ENCODE data around the gene STARD10.
A peak's percentile ranks its signal among the peaks of the same experiment; 100 is the strongest.

The STARD10 gene

DNA sequence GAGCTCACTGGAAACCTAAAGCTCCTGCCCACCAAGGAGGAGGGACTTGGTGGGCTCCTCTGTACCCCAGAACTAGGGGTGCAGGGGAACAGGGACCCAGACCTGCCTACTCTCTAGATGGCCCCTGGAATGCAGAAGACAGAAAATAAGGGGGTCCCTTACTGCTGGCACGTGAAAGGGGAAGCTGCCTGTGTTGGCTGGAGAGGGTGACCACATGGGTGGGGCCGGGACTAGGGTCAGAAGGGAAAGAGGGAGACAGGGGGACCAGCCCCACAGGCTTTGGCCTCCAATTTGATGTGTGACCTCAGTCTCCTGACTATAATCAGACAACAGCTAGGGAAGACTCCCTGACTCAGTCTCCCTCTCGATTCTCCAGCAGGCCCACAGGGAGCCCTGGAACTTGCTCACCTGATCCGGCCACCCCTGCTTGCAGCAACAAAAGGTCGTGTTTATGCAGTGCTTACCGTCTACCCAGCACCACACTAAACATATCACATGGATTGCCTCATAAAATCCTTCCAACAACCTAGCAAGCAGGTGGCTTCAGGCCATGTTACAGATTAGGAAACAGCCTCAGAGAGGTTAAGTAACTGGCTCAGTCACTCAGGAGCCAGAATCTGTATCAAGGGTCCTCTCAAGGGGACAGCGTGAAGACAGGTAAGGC lies 51.9 kb downstream of the STARD10 start:
- TF ChIP-seq Cebpa-rat (IDR thresholded peaks at IDR 0.05): no peak
- Histone ChIP-seq H3K27ac (peak overlapping the region; percentile 57), H3K27me3 (no peaks in the 10 kb centered on the region), H3K4me2 (peak overlapping the region; percentile 82), H4K20me1 (peaks cover 79% of the 10 kb centered on the region), H3K9ac (peak overlapping the region; percentile 62), H3K4me1 (peaks cover 92% of the 10 kb centered on the region), H3K9me3 (no peaks in the 10 kb centered on the region), H3K36me3 (0 out of 2 replicates have a peak, but pooled peaks cover 4% of the 10 kb centered on the region), H3K4me3 (no peak overlapping the region)

DNA sequence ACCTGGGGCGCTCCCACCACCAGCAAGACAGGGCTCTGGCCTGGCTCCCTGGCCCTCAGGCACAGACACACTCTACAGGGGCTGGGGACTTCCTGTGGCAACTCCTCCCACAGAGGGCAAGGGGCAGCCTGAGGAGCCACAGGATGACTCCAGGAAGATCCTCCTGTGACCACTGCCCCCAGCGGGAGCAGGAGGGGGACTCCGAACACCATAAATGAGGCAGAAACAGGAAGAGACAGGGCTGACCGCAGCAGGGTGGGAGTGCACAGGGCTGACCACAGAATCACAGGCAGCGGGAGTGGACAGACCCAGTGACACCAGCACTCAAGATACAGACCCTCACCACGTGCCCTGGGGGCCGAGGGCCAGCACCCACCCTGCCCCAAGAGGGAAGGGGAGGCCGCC lies 52.4 kb downstream of the STARD10 start:
- H3K27ac ChIP-seq: peak overlapping the region; percentile 57
- peaks cover 96% of the 10 kb centered on the region for H3K4me1 ChIP-seq
- H3K9ac ChIP-seq: peak overlapping the region; percentile 62
- H3K36me3 ChIP-seq: 0 out of 2 replicates have a peak, but pooled peaks cover 4% of the 10 kb centered on the region
- no peaks in the 10 kb centered on the region for H3K27me3 ChIP-seq
- peaks cover 81% of the 10 kb centered on the region for H4K20me1 ChIP-seq
- no peak overlapping the region for H3K4me3 ChIP-seq
- no peak for TF ChIP-seq Cebpa-rat (IDR thresholded peaks at IDR 0.05)
- H3K4me2 ChIP-seq: peak overlapping the region; percentile 82
- no peaks in the 10 kb centered on the region for H3K9me3 ChIP-seq

- Histone ChIP-seq H3K4me1 (peaks cover 97% of the 10 kb centered on the region), H3K4me3 (no peak overlapping the region), H3K4me2 (peak overlapping the region; percentile 82), H3K36me3 (0 out of 2 replicates have a peak, but pooled peaks cover 4% of the 10 kb centered on the region), H3K27me3 (no peaks in the 10 kb centered on the region), H3K9me3 (no peaks in the 10 kb centered on the region), H3K9ac (peak overlapping the region; percentile 62), H3K27ac (peak overlapping the region; percentile 57), H4K20me1 (peaks cover 80% of the 10 kb centered on the region)
- no peak for TF ChIP-seq Cebpa-rat (IDR thresholded peaks at IDR 0.05)
These were observed 53.1 kb downstream of the STARD10 start for GRCh38 chr11:72740562-72741428.

DNA sequence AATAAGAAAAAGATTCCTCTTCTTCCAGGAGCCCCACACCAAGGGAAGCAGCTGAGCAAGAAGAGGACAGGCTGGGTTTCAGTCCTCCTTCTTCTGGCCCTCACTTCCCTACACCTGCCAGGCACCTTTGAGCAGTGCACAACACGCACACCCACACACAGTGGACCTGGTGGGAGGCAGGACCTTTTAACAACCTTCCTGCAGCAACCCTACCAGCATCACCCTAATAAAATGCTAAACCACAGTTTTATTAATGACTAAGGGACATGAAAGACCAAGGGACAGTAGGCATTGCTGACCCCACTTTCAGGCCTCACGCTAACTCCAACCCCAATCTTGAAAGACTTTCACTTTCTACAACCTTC lies 53.8 kb downstream of the STARD10 start:
- Histone ChIP-seq H3K27ac (peak overlapping the region; percentile 63), H3K36me3 (0 out of 2 replicates have a peak, but pooled peaks cover 4% of the 10 kb centered on the region), H3K9me3 (no peaks in the 10 kb centered on the region), H3K4me2 (peak overlapping the region; percentile 82), H3K9ac (no peak overlapping the region), H3K27me3 (no peaks in the 10 kb centered on the region), H3K4me1 (peaks cover 92% of the 10 kb centered on the region), H4K20me1 (peaks cover 74% of the 10 kb centered on the region), H3K4me3 (no peak overlapping the region)
- TF ChIP-seq Cebpa-rat (IDR thresholded peaks at IDR 0.05): no peak

GRCh38 chr11:72739240-72740059 lies 54.4 kb downstream of the STARD10 start:
- Histone ChIP-seq H3K4me2 (peak overlapping the region; percentile 82), H3K27ac (peak overlapping the region; percentile 63)

DNA sequence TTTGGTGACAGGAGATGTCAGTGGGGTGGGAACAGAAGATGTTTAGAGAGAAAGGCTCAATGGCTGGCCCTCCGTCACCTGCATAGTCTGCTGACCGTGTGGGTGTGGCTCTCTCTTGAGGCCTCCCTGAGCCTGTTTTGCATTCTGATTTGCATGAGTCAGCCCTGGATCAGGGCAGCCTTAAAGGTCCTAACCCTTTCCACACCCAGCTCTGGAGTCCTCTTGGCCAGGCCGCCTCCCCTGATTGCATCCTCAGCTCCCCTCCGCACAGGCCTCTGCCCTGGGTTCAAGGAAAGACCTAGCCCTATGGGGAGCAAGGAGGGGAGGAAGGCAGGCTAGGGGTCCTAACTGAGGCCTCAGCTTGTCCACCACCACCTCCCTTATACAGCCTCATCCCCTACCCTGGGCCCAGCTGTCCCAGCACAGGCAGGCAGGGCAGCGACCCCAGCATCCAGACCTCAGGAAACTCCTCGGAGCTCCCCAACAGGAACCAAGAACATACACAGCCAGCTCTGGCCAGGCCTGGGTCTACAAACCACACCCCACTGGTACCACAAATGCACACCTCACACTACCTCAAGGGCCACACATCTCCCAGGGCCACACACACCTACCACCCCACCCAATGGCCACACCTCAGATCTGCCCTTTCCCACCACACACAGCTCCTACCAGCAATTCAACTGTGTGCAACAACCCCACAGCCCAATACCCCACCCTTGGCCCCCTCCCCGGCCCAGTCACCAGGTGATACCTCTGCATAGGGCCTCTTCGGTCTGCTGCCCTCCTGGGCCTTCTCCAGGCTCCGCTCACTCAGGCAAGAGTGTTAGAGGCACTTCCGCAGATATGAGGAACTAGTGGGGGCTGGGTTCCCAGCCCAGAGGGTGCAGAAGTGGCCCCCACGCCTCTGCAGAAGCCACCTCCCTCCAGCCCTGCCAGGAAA lies 55.4 kb downstream of the STARD10 start:
- peak overlapping the region; percentile 82 for H3K4me2 ChIP-seq
- TF ChIP-seq Cebpa-rat (IDR thresholded peaks at IDR 0.05): no peak
- H4K20me1 ChIP-seq: peaks cover 59% of the 10 kb centered on the region
- H3K9me3 ChIP-seq: no peaks in the 10 kb centered on the region
- no peaks in the 10 kb centered on the region for H3K27me3 ChIP-seq
- H3K36me3 ChIP-seq: 0 out of 2 replicates have a peak, but pooled peaks cover 4% of the 10 kb centered on the region
- H3K27ac ChIP-seq: peak overlapping the region; percentile 63
- H3K4me1 ChIP-seq: peaks cover 77% of the 10 kb centered on the region
- 0 out of 2 replicates have a peak overlapping the region, but pooled peaks have one; percentile 5 for H3K9ac ChIP-seq
- no peak overlapping the region for H3K4me3 ChIP-seq

More at GRCh38 chr11:72739240-72740059, 54.4 kb downstream of the STARD10 start:
- Histone ChIP-seq H3K36me3 (0 out of 2 replicates have a peak, but pooled peaks cover 4% of the 10 kb centered on the region), H3K27me3 (no peaks in the 10 kb centered on the region), H4K20me1 (peaks cover 68% of the 10 kb centered on the region), H3K9ac (0 out of 2 replicates have a peak overlapping the region, but pooled peaks have one; percentile 5), H3K9me3 (no peaks in the 10 kb centered on the region), H3K4me3 (no peak overlapping the region), H3K4me1 (peaks cover 87% of the 10 kb centered on the region)
- TF ChIP-seq Cebpa-rat (IDR thresholded peaks at IDR 0.05): no peak

- H3K27me3 ChIP-seq: no peaks in the 10 kb centered on the region
- H4K20me1 ChIP-seq: peaks cover 60% of the 10 kb centered on the region
- no peak overlapping the region for H3K4me3 ChIP-seq
- H3K36me3 ChIP-seq: 0 out of 2 replicates have a peak, but pooled peaks cover 10% of the 10 kb centered on the region
- no peak for TF ChIP-seq Cebpa-rat (IDR thresholded peaks at IDR 0.05)
- H3K9me3 ChIP-seq: no peaks in the 10 kb centered on the region
- H3K4me1 ChIP-seq: peaks cover 68% of the 10 kb centered on the region
- peak overlapping the region; percentile 44; the same call in 1 of the 2 replicates for H3K27ac ChIP-seq
- 0 out of 2 replicates have a peak overlapping the region, but pooled peaks have one; percentile 39 for H3K9ac ChIP-seq
- H3K4me2 ChIP-seq: peak overlapping the region; percentile 82
These were observed 56.5 kb downstream of the STARD10 start for GRCh38 chr11:72737336-72737735.

DNA sequence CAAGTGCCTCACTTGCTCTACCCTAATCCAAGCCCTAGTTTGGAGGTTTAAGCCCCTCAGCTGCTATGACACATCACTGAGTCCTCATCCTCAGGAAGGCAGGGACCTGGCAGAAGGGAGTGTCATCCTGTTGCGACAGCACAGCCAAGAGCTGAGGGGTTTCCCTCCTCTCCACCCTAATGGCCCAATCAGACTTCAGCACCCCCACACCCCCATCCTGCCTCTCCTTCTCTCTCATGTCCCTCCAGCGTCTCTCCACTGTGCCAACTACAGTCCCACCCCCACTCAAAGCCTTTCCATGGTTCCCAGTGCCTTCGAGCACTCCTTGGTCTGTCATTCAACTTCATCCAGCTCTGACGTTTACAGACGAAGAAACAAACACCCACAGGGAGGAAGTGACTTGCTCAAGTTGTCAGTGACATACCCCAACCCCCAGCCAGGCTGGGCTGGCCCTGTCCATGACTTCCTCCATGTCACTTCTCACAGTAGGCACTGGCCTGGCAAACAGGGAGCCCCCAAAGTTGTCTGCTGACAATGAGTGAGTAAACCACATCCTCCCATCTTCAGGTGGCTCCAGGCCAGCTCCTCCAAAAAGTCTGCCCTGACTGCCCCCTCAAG lies 57.3 kb downstream of the STARD10 start:
- H3K9me3 ChIP-seq: no peaks in the 10 kb centered on the region
- H3K9ac ChIP-seq: peak overlapping the region; percentile 39; the same call in 1 of the 2 replicates
- 0 out of 2 replicates have a peak, but pooled peaks cover 12% of the 10 kb centered on the region for H3K36me3 ChIP-seq
- no peak overlapping the region for H3K4me3 ChIP-seq
- H3K4me1 ChIP-seq: peaks cover 60% of the 10 kb centered on the region
- peak overlapping the region; percentile 82 for H3K4me2 ChIP-seq
- TF ChIP-seq Cebpa-rat (IDR thresholded peaks at IDR 0.05): no peak
- peak overlapping the region; percentile 44 for H3K27ac ChIP-seq
- peaks cover 56% of the 10 kb centered on the region for H4K20me1 ChIP-seq
- no peaks in the 10 kb centered on the region for H3K27me3 ChIP-seq
